ENCODE measurements around the gene SLC34A3. TPM values are rescaled to one million over a fixed set of nuclear protein-coding genes. Genes with fewer than 3 reads are reported as not detected.

SLC34A3 gene
- total and polyA plus RNA-seq, 4 donors: 0.03 to 0.65 (median 0.12) TPM; not detected in 1

DNA sequence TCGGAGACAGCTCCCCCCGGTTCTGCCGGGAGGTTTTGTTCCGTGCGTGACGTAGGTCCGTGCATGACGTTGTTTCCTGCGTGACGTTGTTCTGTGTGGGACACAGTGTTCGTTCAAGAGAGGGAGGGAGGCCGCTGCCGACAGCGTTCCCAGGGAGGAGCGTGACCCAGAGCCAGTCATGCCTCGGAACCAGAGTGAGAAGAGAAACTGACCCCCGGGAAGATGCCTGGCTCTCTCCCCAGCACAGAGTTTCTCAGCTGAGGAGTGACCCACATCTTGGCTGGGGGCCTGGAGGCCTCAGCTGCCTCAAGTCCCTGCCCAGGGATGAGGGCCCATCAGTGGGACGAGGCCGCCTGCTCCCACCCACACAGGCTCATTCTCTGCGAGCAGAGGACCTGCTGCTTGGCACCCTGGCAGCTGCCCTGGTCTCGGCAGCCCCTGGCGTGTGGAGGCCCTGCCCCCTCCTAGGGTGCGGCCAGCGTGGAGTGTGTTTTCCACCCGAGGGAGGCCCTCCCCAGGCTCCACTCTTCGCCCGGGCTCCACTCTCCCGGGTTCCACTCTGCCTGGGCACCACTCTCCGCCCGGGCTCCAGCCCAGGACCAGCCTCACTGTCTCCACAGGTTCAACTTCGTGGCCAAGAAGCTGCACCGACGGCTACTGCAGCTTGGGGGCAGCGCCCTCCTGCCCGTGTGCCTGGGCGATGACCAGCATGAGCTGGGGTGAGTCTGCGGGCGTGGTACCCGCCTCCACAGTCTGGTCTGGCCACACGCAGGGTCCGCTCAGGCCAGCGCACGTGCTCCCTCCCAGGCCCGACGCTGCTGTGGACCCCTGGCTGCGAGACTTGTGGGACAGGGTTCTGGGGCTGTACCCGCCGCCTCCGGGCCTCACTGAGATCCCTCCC, 17.3 kb upstream of the SLC34A3 start:
- DNase-seq (no peak), ATAC-seq (ENCODE audit: insufficient read depth, low FRiP score) (no peak)
- TF ChIP-seq, protein P1, sequence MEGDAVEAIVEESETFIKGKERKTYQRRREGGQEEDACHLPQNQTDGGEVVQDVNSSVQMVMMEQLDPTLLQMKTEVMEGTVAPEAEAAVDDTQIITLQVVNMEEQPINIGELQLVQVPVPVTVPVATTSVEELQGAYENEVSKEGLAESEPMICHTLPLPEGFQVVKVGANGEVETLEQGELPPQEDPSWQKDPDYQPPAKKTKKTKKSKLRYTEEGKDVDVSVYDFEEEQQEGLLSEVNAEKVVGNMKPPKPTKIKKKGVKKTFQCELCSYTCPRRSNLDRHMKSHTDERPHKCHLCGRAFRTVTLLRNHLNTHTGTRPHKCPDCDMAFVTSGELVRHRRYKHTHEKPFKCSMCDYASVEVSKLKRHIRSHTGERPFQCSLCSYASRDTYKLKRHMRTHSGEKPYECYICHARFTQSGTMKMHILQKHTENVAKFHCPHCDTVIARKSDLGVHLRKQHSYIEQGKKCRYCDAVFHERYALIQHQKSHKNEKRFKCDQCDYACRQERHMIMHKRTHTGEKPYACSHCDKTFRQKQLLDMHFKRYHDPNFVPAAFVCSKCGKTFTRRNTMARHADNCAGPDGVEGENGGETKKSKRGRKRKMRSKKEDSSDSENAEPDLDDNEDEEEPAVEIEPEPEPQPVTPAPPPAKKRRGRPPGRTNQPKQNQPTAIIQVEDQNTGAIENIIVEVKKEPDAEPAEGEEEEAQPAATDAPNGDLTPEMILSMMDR (IDR thresholded peaks at IDR 0.05; ENCODE audit: control extremely low read depth, extremely low read depth): no peak
- no peak overlapping the region for H3K4me3 ChIP-seq
- WGBS, 2 donors: 91 to 95% methylated on average over 48 to 49 of the region's 49 CpGs
- H3K27me3 ChIP-seq (ENCODE audit: control insufficient read depth in 3 of 3, insufficient read depth in 3 of 3, low read length in 2 of 3): no peaks in the 10 kb centered on the region
- H3K36me3 ChIP-seq (ENCODE audit: control insufficient read depth in 4 of 4, insufficient read depth in 4 of 4, low read length in 4 of 4): peaks cover 0 to 32% (median 6%) of the 10 kb centered on the region in 4 donors
- no peak overlapping the region for H3K27ac ChIP-seq (ENCODE audit: low read depth in 1 of 2, low read length in 1 of 2)
- no peak overlapping the region for H3K9ac ChIP-seq (ENCODE audit: insufficient read depth in 1 of 2, low read length in 2 of 2)
- no peaks in the 10 kb centered on the region for H3K9me3 ChIP-seq (ENCODE audit: control insufficient read depth in 4 of 4, insufficient read depth in 3 of 4, low read length in 3 of 4)
- peaks cover 0 to 10% (median 0%) of the 10 kb centered on the region in 5 donors for H3K4me1 ChIP-seq (ENCODE audit: control insufficient read depth in 5 of 5, insufficient read depth in 5 of 5, low read length in 5 of 5)

DNA sequence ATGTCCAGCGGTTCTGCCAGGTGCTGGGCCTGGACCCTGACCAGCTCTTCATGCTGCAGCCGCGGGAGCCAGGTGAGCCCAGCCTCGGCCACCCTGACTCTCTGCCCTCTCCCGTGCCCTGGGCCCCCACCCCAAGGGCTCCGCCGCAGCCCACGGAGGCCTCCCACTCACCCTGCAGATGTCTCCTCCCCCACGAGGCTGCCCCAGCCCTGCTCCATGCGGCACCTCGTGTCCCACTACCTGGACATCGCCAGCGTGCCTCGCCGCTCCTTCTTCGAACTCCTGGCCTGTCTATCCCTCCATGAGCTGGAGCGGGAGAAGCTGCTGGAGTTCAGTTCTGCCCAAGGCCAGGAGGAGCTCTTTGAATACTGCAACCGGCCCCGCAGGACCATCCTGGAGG, 16.1 kb upstream of the SLC34A3 start:
- H3K27ac ChIP-seq (ENCODE audit: low read depth in 1 of 2, low read length in 1 of 2): no peak overlapping the region
- H3K9ac ChIP-seq (ENCODE audit: insufficient read depth in 1 of 2, low read length in 2 of 2): no peak overlapping the region
- no peak for DNase-seq
- H3K4me3 ChIP-seq: no peak overlapping the region
- TF ChIP-seq, protein P1 (IDR thresholded peaks at IDR 0.05; ENCODE audit: control extremely low read depth, extremely low read depth): no peak
- H3K27me3 ChIP-seq (ENCODE audit: control insufficient read depth in 3 of 3, insufficient read depth in 3 of 3, low read length in 2 of 3): no peaks in the 10 kb centered on the region
- H3K36me3 ChIP-seq (ENCODE audit: control insufficient read depth in 4 of 4, insufficient read depth in 4 of 4, low read length in 4 of 4): peaks cover 0 to 26% (median 3%) of the 10 kb centered on the region in 4 donors
- H3K9me3 ChIP-seq (ENCODE audit: control insufficient read depth in 4 of 4, insufficient read depth in 3 of 4, low read length in 3 of 4): no peaks in the 10 kb centered on the region
- ATAC-seq (ENCODE audit: insufficient read depth, low FRiP score): no peak
- 96 to 97% methylated on average over 19 of the region's 19 CpGs for WGBS, 2 donors
- peaks cover 0 to 14% (median 0%) of the 10 kb centered on the region in 5 donors for H3K4me1 ChIP-seq (ENCODE audit: control insufficient read depth in 5 of 5, insufficient read depth in 5 of 5, low read length in 5 of 5)

DNA sequence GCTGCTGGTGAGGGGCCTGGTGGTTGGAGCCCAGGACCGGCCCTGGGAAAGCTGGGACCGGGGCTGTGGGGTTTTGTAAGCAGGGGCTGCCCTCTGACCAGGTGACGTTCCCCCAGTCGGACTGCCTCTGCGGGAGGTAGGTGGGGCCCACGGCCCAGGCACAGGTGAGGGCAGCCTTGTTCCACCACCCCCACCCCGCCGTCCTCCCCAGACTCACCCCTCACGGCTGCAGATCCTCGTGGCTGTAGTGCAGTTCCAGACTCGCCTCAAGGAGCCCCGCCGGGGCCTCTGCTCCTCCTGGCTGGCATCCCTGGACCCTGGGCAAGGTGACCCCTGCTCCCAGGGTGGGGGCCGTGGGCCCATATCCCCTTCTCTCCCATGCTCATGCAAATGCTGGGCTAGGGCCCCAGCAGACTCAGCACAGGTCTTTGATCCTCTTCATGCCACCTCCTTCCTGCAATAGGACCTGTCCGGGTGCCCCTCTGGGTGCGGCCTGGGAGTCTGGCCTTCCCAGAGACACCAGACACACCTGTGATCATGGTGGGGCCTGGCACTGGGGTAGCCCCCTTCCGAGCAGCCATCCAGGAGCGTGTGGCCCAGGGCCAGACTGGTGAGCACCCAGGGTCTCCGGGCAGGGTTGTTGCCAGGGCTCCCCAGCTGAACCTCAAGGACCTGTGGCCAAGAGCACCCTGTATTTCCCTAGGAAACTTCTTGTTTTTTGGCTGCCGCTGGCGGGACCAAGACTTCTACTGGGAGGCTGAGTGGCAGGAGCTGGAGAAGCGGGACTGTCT, 15.3 kb upstream of the SLC34A3 start:
- Histone ChIP-seq H3K9me3 (ENCODE audit: control insufficient read depth in 4 of 4, insufficient read depth in 3 of 4, low read length in 3 of 4) (no peaks in the 10 kb centered on the region), H3K4me3 (no peak overlapping the region), H3K27ac (ENCODE audit: low read depth in 1 of 2, low read length in 1 of 2) (no peak overlapping the region), H3K9ac (ENCODE audit: insufficient read depth in 1 of 2, low read length in 2 of 2) (no peak overlapping the region), H3K4me1 (ENCODE audit: control insufficient read depth in 5 of 5, insufficient read depth in 5 of 5, low read length in 5 of 5) (peaks cover 0 to 14% (median 0%) of the 10 kb centered on the region in 5 donors), H3K36me3 (ENCODE audit: control insufficient read depth in 4 of 4, insufficient read depth in 4 of 4, low read length in 4 of 4) (peaks cover 0 to 26% (median 3%) of the 10 kb centered on the region in 4 donors), H3K27me3 (ENCODE audit: control insufficient read depth in 3 of 3, insufficient read depth in 3 of 3, low read length in 2 of 3) (no peaks in the 10 kb centered on the region)
- TF ChIP-seq, protein P1 (IDR thresholded peaks at IDR 0.05; ENCODE audit: control extremely low read depth, extremely low read depth): no peak
- DNase-seq (no peak), ATAC-seq (ENCODE audit: insufficient read depth, low FRiP score) (no peak)
- 95 to 96% methylated on average over 19 to 22 of the region's 22 CpGs for WGBS, 2 donors

Data from lung (tissue), 12 donors.